ENCODE results near the gene DNAJB8. TPM values are rescaled to one million over a fixed set of nuclear protein-coding genes. Genes with fewer than 3 reads are reported as not detected.

DNAJB8 gene
- total RNA-seq, 1 donor = under 0.01 TPM

DNA sequence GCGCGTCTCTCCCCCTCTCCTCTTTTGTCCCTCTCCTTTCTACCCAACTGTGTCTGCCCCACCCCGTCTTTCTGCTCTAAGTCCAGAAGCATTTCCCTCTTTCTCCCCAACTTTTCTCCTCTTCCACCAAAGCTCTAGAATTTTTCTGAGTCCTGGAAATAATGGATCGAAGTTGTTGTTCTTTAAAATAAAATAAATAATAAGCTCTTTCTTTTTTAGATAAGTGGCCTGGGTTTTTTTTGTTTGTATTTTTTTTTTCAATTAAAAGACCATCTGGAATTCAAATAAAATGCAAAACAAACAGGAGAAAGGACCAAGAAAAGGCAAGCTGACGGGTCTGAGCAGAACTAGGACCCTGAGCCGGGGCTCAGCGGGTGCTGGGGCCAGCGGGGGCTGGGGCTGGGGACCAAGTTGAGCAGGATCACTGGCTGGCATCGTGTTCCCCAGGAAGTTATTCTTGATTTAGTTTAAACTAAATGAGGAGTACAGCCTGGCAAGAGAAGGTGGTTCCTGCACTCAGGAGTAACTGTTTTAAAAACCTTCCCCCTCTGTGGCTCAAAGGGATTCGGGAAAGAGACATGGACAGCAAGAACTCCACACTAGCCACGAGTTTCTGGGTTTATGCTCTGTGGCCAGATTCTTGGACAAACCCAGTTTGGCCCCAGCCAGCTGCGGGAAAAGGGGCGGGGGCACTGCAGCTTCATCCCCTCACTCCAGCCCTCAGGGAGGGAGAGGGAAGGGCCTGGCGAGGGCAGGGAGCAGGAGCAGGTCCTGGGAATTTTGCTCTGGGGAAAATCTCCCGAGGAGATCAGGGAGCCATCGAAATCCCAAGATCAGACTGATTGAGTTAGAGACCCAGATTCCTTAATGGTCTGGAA, 18.0 kb upstream of the DNAJB8 start:
- no peak for DNase-seq (ENCODE audit: low read depth in 2 of 3, low spot score in 2 of 3)

DNA sequence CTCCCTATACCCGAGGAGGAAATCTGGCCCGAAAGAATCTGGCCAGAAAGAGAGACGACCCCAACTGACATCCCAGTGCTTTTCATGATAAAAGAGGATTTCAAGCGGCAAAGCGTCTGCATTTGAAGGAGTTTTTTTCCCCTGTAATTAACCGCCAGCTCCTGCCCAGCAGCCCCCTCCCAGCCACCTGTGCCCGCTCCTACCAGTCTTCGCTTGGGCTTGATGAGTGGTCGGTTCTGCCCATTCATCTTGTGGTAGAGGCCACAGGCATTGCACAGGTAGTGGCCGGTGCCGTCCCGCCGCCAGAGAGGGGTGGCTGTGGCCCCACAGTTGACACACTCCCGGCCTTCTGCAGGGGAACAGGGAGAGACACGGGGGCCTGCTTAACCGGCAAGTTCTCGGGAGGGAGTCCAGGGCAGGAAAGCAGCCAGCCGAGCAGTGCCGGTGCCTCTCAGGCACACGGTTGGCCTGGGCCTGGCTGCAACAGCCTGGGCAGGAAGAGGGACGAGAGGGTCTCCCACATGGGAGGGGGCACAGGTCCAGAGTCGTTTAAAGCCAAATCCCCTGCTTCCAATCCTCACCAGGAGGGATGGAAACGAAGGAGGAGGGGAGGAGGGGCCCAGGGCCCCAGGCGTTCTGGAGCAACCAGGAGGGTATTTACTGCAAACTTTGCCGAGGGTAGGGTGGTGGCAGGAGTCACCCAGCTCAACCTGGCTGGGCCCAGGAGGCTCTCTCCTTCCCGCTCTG, 17.1 kb upstream of the DNAJB8 start:
- DNase-seq (ENCODE audit: low read depth in 2 of 3, low spot score in 2 of 3) = no peak

GRCh38 chr3:128482666-128483656, 16.3 kb upstream of the DNAJB8 start:
- DNase-seq (ENCODE audit: low read depth in 2 of 3, low spot score in 2 of 3) = peak in 2 of 3 donors; percentile 97 to 99

DNA sequence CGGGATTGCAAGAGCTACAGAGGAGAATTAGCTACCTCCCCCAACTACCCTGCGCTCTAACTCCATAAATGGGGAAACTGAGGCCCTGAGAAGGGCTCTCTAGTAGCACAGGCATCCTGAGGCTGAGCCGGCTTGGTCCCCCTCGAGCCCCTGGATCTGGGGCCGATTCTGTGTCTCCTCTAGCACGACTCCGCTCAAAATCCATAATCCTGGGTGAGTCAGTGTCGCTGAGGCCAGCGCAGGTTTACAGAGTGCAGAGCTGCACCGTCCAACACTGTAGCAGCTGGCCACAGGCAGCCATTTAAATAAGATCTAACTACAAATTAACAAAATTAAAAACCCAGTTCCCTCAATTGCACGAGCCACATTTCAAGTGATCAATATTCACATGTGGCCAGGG, 15.5 kb upstream of the DNAJB8 start:
- no peak for DNase-seq (ENCODE audit: low read depth in 2 of 3, low spot score in 2 of 3)

GRCh38 chr3:128481438-128481942, 14.8 kb upstream of the DNAJB8 start:
- no peak for DNase-seq (ENCODE audit: low read depth in 2 of 3, low spot score in 2 of 3)

DNA sequence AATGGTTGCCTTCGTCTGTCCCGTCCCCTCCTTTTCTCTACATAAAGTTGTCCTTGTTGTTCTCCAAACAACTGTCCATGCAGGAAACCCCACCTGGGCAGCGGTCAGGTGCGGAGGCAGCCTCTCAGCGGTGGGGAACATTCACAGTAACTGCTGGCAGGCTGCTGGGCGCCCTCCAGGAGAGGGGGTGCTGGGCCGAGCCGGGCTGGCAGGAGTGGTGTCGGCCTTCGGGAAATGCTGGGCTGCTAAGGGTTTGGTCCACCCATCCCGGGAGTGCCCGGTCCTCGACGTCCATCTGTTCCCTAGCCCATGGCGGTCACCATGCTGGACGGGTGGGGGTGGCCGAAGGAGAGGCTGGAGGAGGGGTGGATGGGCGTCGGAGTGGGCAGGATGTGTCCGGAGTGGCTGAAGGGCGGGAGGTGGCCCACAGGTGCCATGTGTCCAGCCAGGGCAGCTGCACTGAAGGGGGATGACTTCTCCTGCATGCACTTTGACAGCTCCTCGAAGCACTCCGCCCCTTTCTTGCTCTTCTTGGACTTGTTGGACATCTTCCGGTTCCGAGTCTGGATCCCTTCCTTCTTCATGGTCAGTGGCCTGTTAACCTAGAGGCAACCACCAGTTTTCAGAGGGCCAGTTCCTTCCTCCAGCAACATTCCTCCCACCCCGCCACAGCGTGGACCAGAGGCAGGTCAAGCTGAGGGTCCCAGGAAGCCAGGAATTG, 14.2 kb upstream of the DNAJB8 start:
- DNase-seq (ENCODE audit: low read depth in 2 of 3, low spot score in 2 of 3) = no peak

DNA sequence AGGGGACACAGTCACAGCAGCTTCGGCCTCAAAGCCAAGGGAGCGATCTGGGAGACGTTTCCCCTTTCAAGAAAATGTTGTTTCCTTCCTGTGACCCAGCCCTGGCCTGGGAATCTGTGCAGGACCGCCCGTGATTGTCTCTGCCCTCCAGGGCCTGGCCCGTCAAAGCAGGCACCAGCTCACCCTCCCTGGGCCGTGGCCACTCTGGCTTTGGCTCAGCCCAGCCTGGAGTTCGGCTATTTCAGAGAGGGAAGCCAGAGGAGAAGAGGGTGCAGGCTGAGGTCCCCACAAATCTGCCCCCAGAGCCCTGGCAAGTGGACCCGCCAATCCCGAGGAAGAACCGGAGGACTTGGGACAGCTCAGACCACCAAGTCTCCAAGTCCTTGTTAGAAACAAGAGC, 13.6 kb upstream of the DNAJB8 start:
- no peak for DNase-seq (ENCODE audit: low read depth in 2 of 3, low spot score in 2 of 3)

DNA sequence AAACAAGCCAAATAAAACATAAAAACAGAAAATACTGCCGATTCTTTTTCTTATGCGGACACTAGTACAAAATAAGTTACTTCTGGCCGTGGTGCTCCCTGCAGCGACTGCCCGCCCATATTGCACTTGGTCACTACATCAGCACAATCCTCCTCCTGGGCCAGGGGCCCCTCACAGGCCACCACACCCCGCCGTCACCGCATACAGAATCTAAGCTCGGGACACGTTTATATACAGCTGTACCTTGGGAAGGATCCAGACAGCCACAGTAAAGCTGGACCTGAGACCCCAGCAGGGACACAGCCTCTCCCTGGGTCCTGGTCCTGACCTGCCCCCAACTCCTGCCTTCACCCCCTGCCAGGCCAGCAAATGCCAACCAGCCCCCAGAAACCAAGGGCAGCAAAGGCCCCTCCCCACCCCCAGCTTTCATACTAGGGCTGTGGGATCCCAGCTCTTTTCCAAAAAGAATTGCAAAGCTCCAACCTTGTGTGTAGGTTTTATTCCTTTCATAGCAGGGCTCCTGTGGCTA, 12.9 kb upstream of the DNAJB8 start:
- no peak for DNase-seq (ENCODE audit: low read depth in 2 of 3, low spot score in 2 of 3)

GRCh38 chr3:128478576-128479506, 12.2 kb upstream of the DNAJB8 start:
- no peak for DNase-seq (ENCODE audit: low read depth in 2 of 3, low spot score in 2 of 3)

DNA sequence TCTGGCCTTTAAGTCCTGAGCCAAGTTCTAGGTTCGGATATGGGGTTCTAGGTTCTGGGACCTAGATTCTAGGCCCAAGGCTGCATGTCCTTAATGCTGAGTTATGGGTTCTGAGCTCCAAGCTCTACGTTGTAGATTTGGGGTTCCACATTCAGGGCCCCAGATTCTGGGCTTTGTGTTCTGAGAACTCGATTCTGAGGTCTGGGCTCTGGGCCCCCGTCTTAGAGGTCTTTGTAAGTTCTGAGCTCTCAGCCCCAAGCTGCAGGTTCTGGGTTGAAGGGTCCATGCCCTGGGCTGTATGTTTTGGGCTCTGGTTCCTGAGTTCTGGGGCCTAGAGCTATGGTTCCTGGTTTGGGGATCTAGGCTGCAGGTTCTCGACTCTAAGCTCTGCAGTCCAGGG, 10.0 kb upstream of the DNAJB8 start:
- DNase-seq (ENCODE audit: low read depth in 2 of 3, low spot score in 2 of 3) = no peak

GRCh38 chr3:128475355-128475754, 8.7 kb upstream of the DNAJB8 start:
- DNase-seq (ENCODE audit: low read depth in 2 of 3, low spot score in 2 of 3) = no peak

- DNase-seq (ENCODE audit: low read depth in 2 of 3, low spot score in 2 of 3) = no peak
Observed at GRCh38 chr3:128473737-128474136, 7.0 kb upstream of the DNAJB8 start.

DNA sequence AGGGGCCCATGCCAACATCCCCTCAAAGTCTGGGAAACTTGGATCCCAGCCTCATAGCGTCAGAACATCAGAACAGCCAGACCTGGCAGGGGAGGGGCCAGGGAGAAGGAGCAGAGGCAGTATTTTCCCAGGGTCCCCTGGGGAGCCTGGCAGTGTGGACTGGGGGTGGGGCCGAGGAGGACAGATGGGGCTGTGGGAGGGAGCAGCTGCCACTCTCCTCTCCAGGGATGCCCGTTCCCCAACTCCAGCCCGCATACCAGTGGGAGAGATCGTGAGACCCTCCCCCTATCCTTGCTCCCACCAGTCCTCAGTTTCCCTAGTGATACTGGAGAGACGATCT, 6.5 kb upstream of the DNAJB8 start:
- no peak for DNase-seq (ENCODE audit: low read depth in 2 of 3, low spot score in 2 of 3)

- no peak for DNase-seq (ENCODE audit: low read depth in 2 of 3, low spot score in 2 of 3)
Observed at GRCh38 chr3:128472449-128473179, 5.9 kb upstream of the DNAJB8 start.

- no peak for DNase-seq (ENCODE audit: low read depth in 2 of 3, low spot score in 2 of 3)
Observed at GRCh38 chr3:128471720-128472119, 5.0 kb upstream of the DNAJB8 start.

DNA sequence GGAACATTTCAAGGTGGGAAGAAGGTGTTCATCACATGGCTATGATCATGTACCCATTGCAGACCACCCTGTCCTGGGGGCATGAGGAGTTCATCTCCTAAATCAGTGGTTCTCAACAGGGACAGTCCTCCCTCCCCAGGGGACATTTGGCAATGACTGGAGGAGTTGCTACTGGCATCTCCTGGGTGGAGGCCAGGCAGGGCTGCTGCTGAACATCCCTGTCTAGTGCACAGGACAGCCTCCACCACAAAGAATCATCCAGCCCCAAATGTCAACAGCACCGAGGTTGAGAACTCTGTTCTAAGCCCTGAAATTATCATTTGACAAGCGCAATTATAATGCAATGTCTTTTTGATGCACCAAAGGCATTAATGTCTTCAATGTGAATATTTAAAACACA, 4.4 kb upstream of the DNAJB8 start:
- DNase-seq (ENCODE audit: low read depth in 2 of 3, low spot score in 2 of 3) = no peak

DNA sequence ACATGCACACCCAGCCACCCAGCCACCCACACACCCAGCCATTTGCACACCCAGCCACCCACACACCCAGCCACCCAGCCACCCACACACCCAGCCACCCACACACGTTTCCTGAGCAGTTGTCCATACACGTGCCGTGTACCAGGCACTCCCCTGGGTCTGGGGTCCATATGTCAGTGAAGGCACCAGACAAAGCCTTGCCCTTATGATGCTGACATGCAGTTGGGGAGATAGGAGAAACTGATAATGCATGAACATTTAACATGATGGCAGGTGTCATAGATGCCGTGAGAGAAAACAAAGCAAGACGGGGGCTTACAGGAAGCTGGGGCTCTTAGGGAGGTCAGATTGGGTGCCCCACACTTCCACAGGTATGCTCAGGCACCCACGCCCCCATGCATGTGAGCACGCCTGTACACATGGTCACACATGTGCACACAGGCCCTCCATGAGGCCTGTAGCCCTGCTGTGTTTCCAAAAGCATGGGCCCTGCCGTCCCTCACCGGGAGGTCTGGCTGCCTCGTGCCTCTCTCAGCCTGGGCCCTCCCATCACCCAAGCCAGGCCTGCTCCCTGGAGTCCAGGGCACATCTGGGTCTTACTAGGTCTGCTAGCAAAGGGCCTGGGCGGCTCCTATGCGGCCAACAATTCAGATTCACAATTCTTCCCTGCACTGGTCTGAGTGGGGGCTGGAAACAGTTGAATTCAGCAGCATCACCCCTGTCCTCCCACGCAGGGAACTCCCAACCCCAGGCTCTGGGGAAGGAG, 3.6 kb upstream of the DNAJB8 start:
- no peak for DNase-seq (ENCODE audit: low read depth in 2 of 3, low spot score in 2 of 3)
